Ishikawa (cell line): ENCODE data around the gene TMEM214.

Experiments
- CEBPB ChIP-seq: IDR thresholded peaks from 2 replicates; pipeline ENCODE4 v1.6.1; 2012
- CREB1 ChIP-seq: IDR thresholded peaks from 2 replicates; pipeline ENCODE4 v1.6.1; 2012; ENCODE audit warnings: low read depth
- EGR1 ChIP-seq: IDR thresholded peaks from 2 replicates; pipeline ENCODE4 v1.6.1; 2012
- EP300 ChIP-seq: IDR thresholded peaks from 2 replicates; pipeline ENCODE4 v1.6.1; 2012; ENCODE audit warnings: borderline replicate concordance
- FOXM1 ChIP-seq: IDR thresholded peaks from 2 replicates; pipeline ENCODE4 v1.6.1; 2012; ENCODE audit warnings: low read depth, borderline replicate concordance
- NFIC ChIP-seq: IDR thresholded peaks from 2 replicates; pipeline ENCODE4 v1.6.1; 2012
- RAD21 ChIP-seq: IDR thresholded peaks from 2 replicates; pipeline ENCODE4 v1.6.1; 2012; ENCODE audit warnings: low read depth
- TAF1 ChIP-seq: IDR thresholded peaks from 2 replicates; pipeline ENCODE4 v1.6.1; 2012; ENCODE audit warnings: low read depth, mild to moderate bottlenecking
- TCF12 ChIP-seq: IDR thresholded peaks from 2 replicates; pipeline ENCODE4 v1.6.1; 2012; ENCODE audit warnings: low read depth
- TEAD4 ChIP-seq: IDR thresholded peaks from 2 replicates; pipeline ENCODE4 v1.6.1; 2012
- USF1 ChIP-seq: IDR thresholded peaks from 2 replicates; pipeline ENCODE4 v1.6.1; 2012
- YY1 ChIP-seq: IDR thresholded peaks from 2 replicates; pipeline ENCODE4 v1.6.1; 2012; ENCODE audit warnings: low read depth
- ZBTB7A ChIP-seq: IDR thresholded peaks from 2 replicates; pipeline ENCODE4 v1.6.1; 2012; ENCODE audit warnings: low read depth
- TF ChIP-seq, protein P1 (sequence below): IDR thresholded peaks from 2 replicates; pipeline ENCODE4 v1.6.1; 2012
- TF ChIP-seq, protein P2 (sequence below): IDR thresholded peaks from 2 replicates; pipeline ENCODE4 v1.6.1; 2012; ENCODE audit warnings: low read depth, mild to moderate bottlenecking

TMEM214 gene

DNA sequence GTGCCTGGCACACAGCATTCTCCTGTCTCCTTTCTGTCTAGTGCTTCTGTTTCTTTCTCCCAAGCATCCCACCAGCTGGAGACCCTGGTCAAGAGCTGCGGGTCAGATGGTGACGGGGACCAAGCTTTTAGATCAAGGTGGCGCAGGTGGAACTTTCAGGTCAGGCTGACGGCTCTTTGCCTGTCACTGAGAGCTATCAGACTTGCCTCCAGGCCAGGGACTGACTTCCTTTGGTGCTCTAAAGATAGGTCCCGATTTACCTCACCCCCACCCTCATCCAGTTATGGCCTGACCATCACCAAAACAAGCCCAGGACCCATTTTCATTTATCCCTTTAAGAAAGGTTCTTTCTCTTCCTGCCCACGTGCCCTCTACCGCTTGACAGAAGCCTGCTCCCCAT, 44.5 kb downstream of the TMEM214 start:
- no peak for TF ChIP-seq EGR1
- TF ChIP-seq USF1 = no peak
- TF ChIP-seq, protein P1, sequence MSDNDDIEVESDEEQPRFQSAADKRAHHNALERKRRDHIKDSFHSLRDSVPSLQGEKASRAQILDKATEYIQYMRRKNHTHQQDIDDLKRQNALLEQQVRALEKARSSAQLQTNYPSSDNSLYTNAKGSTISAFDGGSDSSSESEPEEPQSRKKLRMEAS = no peak
- no peak for TF ChIP-seq ZBTB7A
- no peak for TF ChIP-seq TCF12
- TF ChIP-seq, protein P2, sequence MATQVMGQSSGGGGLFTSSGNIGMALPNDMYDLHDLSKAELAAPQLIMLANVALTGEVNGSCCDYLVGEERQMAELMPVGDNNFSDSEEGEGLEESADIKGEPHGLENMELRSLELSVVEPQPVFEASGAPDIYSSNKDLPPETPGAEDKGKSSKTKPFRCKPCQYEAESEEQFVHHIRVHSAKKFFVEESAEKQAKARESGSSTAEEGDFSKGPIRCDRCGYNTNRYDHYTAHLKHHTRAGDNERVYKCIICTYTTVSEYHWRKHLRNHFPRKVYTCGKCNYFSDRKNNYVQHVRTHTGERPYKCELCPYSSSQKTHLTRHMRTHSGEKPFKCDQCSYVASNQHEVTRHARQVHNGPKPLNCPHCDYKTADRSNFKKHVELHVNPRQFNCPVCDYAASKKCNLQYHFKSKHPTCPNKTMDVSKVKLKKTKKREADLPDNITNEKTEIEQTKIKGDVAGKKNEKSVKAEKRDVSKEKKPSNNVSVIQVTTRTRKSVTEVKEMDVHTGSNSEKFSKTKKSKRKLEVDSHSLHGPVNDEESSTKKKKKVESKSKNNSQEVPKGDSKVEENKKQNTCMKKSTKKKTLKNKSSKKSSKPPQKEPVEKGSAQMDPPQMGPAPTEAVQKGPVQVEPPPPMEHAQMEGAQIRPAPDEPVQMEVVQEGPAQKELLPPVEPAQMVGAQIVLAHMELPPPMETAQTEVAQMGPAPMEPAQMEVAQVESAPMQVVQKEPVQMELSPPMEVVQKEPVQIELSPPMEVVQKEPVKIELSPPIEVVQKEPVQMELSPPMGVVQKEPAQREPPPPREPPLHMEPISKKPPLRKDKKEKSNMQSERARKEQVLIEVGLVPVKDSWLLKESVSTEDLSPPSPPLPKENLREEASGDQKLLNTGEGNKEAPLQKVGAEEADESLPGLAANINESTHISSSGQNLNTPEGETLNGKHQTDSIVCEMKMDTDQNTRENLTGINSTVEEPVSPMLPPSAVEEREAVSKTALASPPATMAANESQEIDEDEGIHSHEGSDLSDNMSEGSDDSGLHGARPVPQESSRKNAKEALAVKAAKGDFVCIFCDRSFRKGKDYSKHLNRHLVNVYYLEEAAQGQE = no peak
- TF ChIP-seq FOXM1 = no peak
- no peak for TF ChIP-seq CREB1
- no peak for TF ChIP-seq YY1
- TF ChIP-seq CEBPB = no peak
- TF ChIP-seq NFIC = no peak
- TF ChIP-seq TAF1 = no peak
- TF ChIP-seq TEAD4 = no peak

DNA sequence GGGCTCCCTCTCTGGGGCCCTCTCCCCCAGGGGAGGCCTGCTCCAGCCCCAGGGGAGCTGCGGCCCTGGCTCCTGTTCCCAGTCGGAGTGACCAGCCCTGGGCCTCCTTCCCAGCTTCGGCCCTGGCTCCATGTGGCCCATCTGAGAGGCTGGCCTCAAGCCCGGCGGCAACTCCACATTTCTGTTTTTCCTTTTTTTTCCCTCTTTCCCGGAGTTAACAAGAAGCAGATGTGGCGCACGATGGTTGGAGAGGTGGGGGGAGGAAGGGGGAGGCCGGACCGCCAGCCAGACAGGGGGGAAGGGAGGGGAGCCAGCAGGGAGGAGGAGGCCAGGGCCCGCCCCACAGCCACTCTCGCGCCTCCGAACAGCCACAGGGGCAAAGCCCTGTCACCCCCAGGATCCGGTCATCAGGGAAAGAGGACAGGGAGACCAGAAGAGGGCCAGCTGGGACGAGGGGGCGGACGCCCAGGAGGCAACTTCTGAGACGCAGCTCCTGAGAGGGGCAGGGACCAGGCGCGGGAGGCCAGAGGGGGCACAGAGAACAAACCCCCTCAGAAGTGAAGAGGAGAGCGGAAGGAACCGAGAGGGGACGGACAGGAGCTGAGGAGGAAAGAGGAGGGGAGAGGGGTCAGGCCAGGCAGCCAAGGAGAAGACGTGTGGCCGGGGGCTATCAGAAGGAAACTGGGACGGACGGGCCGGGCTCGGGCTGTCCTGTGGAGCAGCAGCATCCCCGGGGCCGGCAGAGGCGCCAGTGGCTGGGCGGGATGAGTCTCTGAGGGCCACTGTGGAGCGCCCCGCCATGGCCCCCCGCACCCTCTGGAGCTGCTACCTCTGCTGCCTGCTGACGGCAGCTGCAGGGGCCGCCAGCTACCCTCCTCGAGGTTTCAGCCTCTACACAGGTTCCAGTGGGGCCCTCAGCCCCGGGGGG, 45.8 kb downstream of the TMEM214 start, which contains the start of gene EMILIN1:
Gene EMILIN1, plus strand, starts transcription at position 349 of the 928 bp plus-strand sequence. Its CDS starts 451 bp downstream, at position 800.
- TF ChIP-seq TCF12 = no peak
- TF ChIP-seq FOXM1 = no peak
- TF ChIP-seq, protein P2 = no peak
- TF ChIP-seq ZBTB7A = no peak
- no peak for TF ChIP-seq NFIC
- TF ChIP-seq EP300 = no peak
- no peak for TF ChIP-seq CEBPB
- no peak for TF ChIP-seq TAF1
- no peak for TF ChIP-seq RAD21
- TF ChIP-seq, protein P1 = no peak
- TF ChIP-seq EGR1 = no peak
- TF ChIP-seq YY1 = no peak

GRCh38 chr2:27079233-27080139, 46.7 kb downstream of the TMEM214 start:
- TF ChIP-seq, protein P1 = no peak
- TF ChIP-seq ZBTB7A = no peak

- no peak for TF ChIP-seq YY1
- no peak for TF ChIP-seq USF1
- TF ChIP-seq EGR1 = no peak
- TF ChIP-seq, protein P1 = no peak
- no peak for TF ChIP-seq FOXM1
- TF ChIP-seq TEAD4 = no peak
- no peak for TF ChIP-seq RAD21
- no peak for TF ChIP-seq CEBPB
- no peak for TF ChIP-seq TCF12
- TF ChIP-seq ZBTB7A = no peak
- TF ChIP-seq NFIC = no peak
- no peak for TF ChIP-seq EP300
Observed at GRCh38 chr2:27080140-27080469, 47.3 kb downstream of the TMEM214 start.

DNA sequence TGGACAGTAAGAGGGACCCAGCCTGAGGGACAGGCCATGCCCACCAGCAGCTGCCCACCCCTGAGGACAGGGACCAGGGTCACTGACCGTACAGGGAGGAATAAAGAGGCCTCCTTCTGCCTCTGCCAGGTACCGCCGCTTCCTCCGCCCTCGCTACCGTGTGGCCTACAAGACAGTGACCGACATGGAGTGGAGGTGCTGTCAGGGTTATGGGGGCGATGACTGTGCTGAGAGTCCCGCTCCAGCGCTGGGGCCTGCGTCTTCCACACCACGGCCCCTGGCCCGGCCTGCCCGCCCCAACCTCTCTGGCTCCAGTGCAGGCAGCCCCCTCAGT, 47.8 kb downstream of the TMEM214 start:
- TF ChIP-seq EP300 (no peak), USF1 (no peak), CEBPB (no peak), ZBTB7A (no peak), EGR1 (no peak), FOXM1 (no peak), CREB1 (no peak), TEAD4 (no peak), NFIC (no peak), TCF12 (no peak), YY1 (no peak), RAD21 (no peak), TAF1 (no peak)
- TF ChIP-seq, protein P2 = no peak
- TF ChIP-seq, protein P1 = no peak
